ENCODE data around the gene MAP3K5.

Gene MAP3K5

GRCh38 chr6:136749359-136749997 lies 42.8 kb downstream of the MAP3K5 start:
- DNase-seq = no peak

GRCh38 chr6:136747507-136747906 lies 44.8 kb downstream of the MAP3K5 start:
- no peak for DNase-seq

- DNase-seq = no peak
Measured at GRCh38 chr6:136745300-136745699, 47.0 kb downstream of the MAP3K5 start.

- DNase-seq = no peak
Measured at GRCh38 chr6:136744889-136745288, 47.4 kb downstream of the MAP3K5 start.

- no peak for DNase-seq
Measured at GRCh38 chr6:136742125-136742524, 50.2 kb downstream of the MAP3K5 start.

GRCh38 chr6:136740050-136740974 lies 52.0 kb downstream of the MAP3K5 start:
- DNase-seq = no peak

- no peak for DNase-seq
Measured at GRCh38 chr6:136739501-136739900, 52.8 kb downstream of the MAP3K5 start.

GRCh38 chr6:136739071-136739470 lies 53.2 kb downstream of the MAP3K5 start:
- DNase-seq = no peak

- DNase-seq = no peak
Measured at GRCh38 chr6:136738692-136739057, 53.6 kb downstream of the MAP3K5 start.

- DNase-seq = no peak
Measured at GRCh38 chr6:136737871-136738691, 54.2 kb downstream of the MAP3K5 start.

GRCh38 chr6:136737374-136737844 lies 54.9 kb downstream of the MAP3K5 start:
- no peak for DNase-seq

- no peak for DNase-seq
Measured at GRCh38 chr6:136736281-136736960, 55.9 kb downstream of the MAP3K5 start.

GRCh38 chr6:136734977-136735376 lies 57.3 kb downstream of the MAP3K5 start:
- DNase-seq = no peak

GRCh38 chr6:136732889-136733288 lies 59.4 kb downstream of the MAP3K5 start:
- DNase-seq = no peak

GRCh38 chr6:136729832-136730231 lies 62.4 kb downstream of the MAP3K5 start:
- no peak for DNase-seq

- no peak for DNase-seq
Measured at GRCh38 chr6:136728976-136729515, 63.2 kb downstream of the MAP3K5 start.

- DNase-seq = no peak
Measured at GRCh38 chr6:136728033-136728939, 64.0 kb downstream of the MAP3K5 start.

GRCh38 chr6:136726837-136727557 lies 65.3 kb downstream of the MAP3K5 start:
- no peak for DNase-seq

- no peak for DNase-seq
Measured at GRCh38 chr6:136725124-136725523, 67.2 kb downstream of the MAP3K5 start.

GRCh38 chr6:136723780-136724179 lies 68.5 kb downstream of the MAP3K5 start:
- no peak for DNase-seq
